Testis (tissue), 3 donors: ENCODE results near the gene PIP5K1C. TPM values are rescaled to one million over a fixed set of nuclear protein-coding genes. Genes with fewer than 3 reads are reported as not detected.
"Not testable (repeated sequence)": the region's sequence is repeated elsewhere in the genome, so short reads cannot be mapped to it uniquely, and the experiment has no call there.

Source experiments
- DNase-seq: peaks from one replicate; pipeline ENCODE4 v3.0.0-alpha.2; 2019
- H3K27ac ChIP-seq, 2 donors: fragments of 200-600 bp; sonication (generic); one replicate each; pipeline ENCODE4 v1.5.1; 2019
- H3K27me3 ChIP-seq: fragments of 200-600 bp; sonication (generic); one replicate; pipeline ENCODE4 v1.5.1; 2019
- H3K36me3 ChIP-seq: fragments of 200-600 bp; sonication (generic); one replicate; pipeline ENCODE4 v1.5.1; 2017; ENCODE audit warnings: low read depth; ENCODE audit errors: missing control alignments
- H3K4me1 ChIP-seq: fragments of 200-600 bp; sonication (generic); one replicate; pipeline ENCODE4 v1.5.1; 2019
- H3K4me3 ChIP-seq, 2 donors: fragments of 200-600 bp; sonication (generic); one replicate each; pipeline ENCODE4 v1.5.1; 2017 to 2019
- H3K9me3 ChIP-seq: fragments of 200-600 bp; sonication (generic); one replicate; pipeline ENCODE4 v1.5.1; 2017
- CTCF ChIP-seq, 3 experiments: fragments of 450-650 bp in 2 of 3; fragments of 200-600 bp in 1 of 3; sonication (generic) in 1 of 3; IDR thresholded peaks; one replicate each; pipeline ENCODE4 v1.5.1; 2016 to 2019; ENCODE audit warnings: antibody characterized with exemption in 3 of 3, mild to moderate bottlenecking in 2 of 3, moderate library complexity in 1 of 3
- POLR2A ChIP-seq: fragments of 450-650 bp; IDR thresholded peaks from one replicate; pipeline ENCODE4 v1.6.1; 2017; ENCODE audit warnings: antibody characterized with exemption, mild to moderate bottlenecking, moderate library complexity
- WGBS, 2 donors: methylation state at CpG; one replicate each; pipeline ENCODE4 v1.1.5; 2018; 5-methylcytosine and 5-hydroxymethylcytosine counted together
- intact Hi-C: fragments of 100-400 bp; cut with DNase I; formaldehyde crosslinking; loops from one replicate; pipeline ENCODE4 v1.15.1; 2023; ENCODE audit warnings: low total_unique reads
- polyA plus RNA-seq: library from polyadenylated mRNA; stranded (reverse); fragments of 350-450 nt; fragmentation: Illumina TruSeq; extraction: RNeasy Lipid Tissue Mini Kit (QIAGEN cat#74804); gene quantifications from one replicate; pipeline ENCODE4 v1.2.3, GENCODE V29; 2014; ENCODE audit warnings: low read depth, low replicate concordance; ENCODE audit not compliant: insufficient read depth
- total RNA-seq, 2 donors: library from RNA; depleted of rRNA; stranded (reverse); fragments of >200 nt; gene quantifications; one replicate each; pipeline ENCODE4 v1.2.3, GENCODE V29; 2016

The PIP5K1C gene
- total and polyA plus RNA-seq, 3 donors from 2014 or later = 80.2 to 99.1 (median 87.0) TPM

- no peaks in the 10 kb centered on the region for H3K27me3 ChIP-seq
- no peak for DNase-seq
- no peak overlapping the region for H3K4me3 ChIP-seq
- H3K4me1 ChIP-seq = peaks cover 8% of the 10 kb centered on the region
- H3K9me3 ChIP-seq = no peaks in the 10 kb centered on the region
- no peak overlapping the region for H3K27ac ChIP-seq
- 93 to 98% methylated on average over 7 to 29 of the region's 33 CpGs for WGBS, 2 donors
- TF ChIP-seq CTCF (IDR thresholded peaks at IDR 0.05) = no peak
- TF ChIP-seq POLR2A = no peak
- H3K36me3 ChIP-seq = no peaks in the 10 kb centered on the region
- intact Hi-C loops = no loop called here
Observed at GRCh38 chr19:3648037-3648905, 52.0 kb downstream of the PIP5K1C start.

- not testable (repeated sequence) for H3K4me1 ChIP-seq, H3K36me3 ChIP-seq
Observed at GRCh38 chr19:3647102-3647501, 53.2 kb downstream of the PIP5K1C start.

DNA sequence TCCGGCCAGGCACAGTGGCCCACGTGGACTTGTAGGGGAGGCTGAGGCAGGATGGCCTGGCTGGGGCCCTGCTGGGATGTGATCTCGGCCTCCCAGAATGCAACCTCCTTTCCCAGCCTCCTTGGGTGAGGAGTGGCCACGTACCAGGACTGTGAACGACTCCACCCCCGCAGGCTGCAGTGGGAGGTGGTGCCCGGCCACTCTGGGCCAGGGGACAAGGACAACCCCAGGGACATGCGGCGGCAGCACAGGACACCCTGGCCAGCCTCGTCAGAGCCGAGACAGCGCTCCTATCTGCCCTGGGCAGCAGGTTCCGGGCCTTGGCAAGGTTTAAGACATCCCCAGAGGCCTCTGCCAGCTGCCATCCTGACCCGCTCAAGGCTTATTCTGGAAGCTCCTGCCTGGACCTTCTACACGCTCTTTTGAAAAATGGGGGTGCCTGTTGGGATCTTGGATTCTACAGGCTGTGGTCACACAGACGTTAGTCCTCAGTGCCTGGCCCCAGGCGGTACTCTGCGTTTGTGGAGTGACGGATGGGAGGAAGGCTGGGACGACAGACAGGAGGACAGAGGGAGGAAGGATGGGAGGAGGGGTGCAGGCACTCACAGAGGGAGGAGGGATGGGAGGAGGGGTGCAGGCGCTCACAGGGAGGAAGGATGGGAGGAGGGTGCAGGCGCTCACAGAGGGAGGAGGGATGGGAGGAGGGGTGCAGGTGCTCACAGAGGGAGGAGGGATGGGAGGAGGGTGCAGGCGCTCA, 53.8 kb downstream of the PIP5K1C start:
- H3K9me3 ChIP-seq = no peaks in the 10 kb centered on the region
- H3K4me1 ChIP-seq = peaks cover 8% of the 10 kb centered on the region
- 77 to 82% methylated on average over 18 to 23 of the region's 23 CpGs for WGBS, 2 donors
- H3K4me3 ChIP-seq = no peak overlapping the region
- no peaks in the 10 kb centered on the region for H3K27me3 ChIP-seq
- TF ChIP-seq POLR2A (no peak), CTCF (IDR thresholded peaks at IDR 0.05) (no peak)
- intact Hi-C loops = no loop called here
- no peak overlapping the region for H3K27ac ChIP-seq
- DNase-seq = no peak
- H3K36me3 ChIP-seq = no peaks in the 10 kb centered on the region

More at GRCh38 chr19:3647102-3647501, 53.2 kb downstream of the PIP5K1C start:
- H3K27me3 ChIP-seq, H3K27ac ChIP-seq, H3K9me3 ChIP-seq, DNase-seq, intact Hi-C loops, H3K4me3 ChIP-seq: not testable (repeated sequence)
- 89 to 96% methylated on average over 4 to 5 of the region's 5 CpGs for WGBS, 2 donors

DNA sequence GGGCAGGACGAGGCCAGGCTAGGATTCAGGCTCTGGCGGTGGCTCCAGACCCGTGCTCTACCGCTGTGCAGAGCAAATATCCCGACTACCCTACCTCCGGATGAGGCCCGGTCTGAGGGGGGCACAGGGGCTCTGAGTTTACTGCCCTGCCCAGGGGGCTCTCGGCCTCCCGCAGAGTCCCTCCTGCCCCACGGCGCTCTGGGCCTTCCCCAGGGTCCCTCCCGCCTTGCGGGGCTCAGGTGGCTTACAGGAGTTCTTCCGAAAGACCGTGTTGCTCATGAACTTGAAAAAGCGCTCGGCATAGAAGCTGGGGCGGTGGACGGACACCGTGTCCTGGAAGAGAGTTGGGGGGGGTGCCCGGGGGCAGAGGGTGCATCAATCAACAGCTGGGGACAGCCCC, 54.5 kb downstream of the PIP5K1C start:
- Histone ChIP-seq H3K27me3 (no peaks in the 10 kb centered on the region), H3K4me1 (peaks cover 8% of the 10 kb centered on the region), H3K4me3 (no peak overlapping the region), H3K27ac (no peak overlapping the region), H3K9me3 (no peaks in the 10 kb centered on the region), H3K36me3 (no peaks in the 10 kb centered on the region)
- TF ChIP-seq CTCF (IDR thresholded peaks at IDR 0.05) (no peak), POLR2A (no peak)
- no peak for DNase-seq
- intact Hi-C loops = no loop called here
- 88 to 94% methylated on average over 11 to 21 of the region's 21 CpGs for WGBS, 2 donors

DNA sequence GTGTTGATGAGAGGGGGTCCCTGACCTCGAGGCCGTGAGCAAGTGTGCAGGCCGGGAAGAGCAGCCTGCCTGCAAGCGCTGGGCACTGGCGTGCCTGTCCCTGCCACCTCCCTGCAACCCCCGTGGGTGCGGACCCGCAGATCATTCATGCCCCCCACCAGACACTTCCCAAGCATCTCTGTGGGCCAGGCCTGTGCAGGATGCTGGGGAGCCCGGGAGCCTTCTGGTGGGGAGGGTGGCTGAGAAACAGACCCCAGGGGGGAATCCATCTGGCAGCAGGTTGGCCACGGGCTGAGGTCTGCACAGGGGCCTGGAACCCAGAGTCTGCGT, 55.2 kb downstream of the PIP5K1C start:
- Histone ChIP-seq H3K9me3 (no peaks in the 10 kb centered on the region), H3K4me3 (no peak overlapping the region), H3K27me3 (no peaks in the 10 kb centered on the region), H3K27ac (no peak overlapping the region), H3K36me3 (no peaks in the 10 kb centered on the region), H3K4me1 (peaks cover 2% of the 10 kb centered on the region)
- WGBS, 2 donors = 79% methylated on average over 2 to 11 of the region's 11 CpGs
- intact Hi-C loops = no loop called here
- TF ChIP-seq POLR2A = no peak
- no peak for TF ChIP-seq CTCF (IDR thresholded peaks at IDR 0.05)
- no peak for DNase-seq
